ENCODE measurements around the gene ATXN10.
"Not testable (repeated sequence)": the region's sequence is repeated elsewhere in the genome, so short reads cannot be mapped to it uniquely, and the experiment has no call there.

The ATXN10 gene

DNA sequence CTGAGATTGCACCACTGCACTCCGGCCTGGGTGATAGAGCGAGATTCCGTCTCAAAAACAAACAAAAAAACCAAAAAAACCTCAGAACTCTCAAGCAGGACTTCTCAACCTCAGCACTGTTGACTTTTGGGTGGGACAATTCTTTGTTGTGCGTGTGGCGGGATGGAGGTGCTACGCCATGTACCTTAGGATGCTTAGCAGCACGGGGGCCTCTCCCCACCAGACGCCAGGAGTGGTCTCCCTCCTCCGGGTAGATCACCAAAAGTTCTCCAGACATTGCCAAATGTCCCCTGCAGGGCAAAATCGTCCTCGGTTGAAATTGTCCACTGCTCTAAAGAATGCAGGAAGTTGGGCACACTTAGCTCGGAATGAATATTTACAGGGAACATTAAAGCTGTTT lies 26.9 kb upstream of the ATXN10 start:
- DNase-seq (ENCODE audit: low spot score), result no peak

GRCh38 chr22:45645150-45645525 lies 26.5 kb upstream of the ATXN10 start:
- DNase-seq (ENCODE audit: low spot score), result no peak

- DNase-seq (ENCODE audit: low spot score), result peak; percentile 67
Measured at GRCh38 chr22:45645526-45646414, 25.9 kb upstream of the ATXN10 start.

GRCh38 chr22:45647532-45648225 lies 24.0 kb upstream of the ATXN10 start:
- DNase-seq (ENCODE audit: low spot score), result no peak

DNA sequence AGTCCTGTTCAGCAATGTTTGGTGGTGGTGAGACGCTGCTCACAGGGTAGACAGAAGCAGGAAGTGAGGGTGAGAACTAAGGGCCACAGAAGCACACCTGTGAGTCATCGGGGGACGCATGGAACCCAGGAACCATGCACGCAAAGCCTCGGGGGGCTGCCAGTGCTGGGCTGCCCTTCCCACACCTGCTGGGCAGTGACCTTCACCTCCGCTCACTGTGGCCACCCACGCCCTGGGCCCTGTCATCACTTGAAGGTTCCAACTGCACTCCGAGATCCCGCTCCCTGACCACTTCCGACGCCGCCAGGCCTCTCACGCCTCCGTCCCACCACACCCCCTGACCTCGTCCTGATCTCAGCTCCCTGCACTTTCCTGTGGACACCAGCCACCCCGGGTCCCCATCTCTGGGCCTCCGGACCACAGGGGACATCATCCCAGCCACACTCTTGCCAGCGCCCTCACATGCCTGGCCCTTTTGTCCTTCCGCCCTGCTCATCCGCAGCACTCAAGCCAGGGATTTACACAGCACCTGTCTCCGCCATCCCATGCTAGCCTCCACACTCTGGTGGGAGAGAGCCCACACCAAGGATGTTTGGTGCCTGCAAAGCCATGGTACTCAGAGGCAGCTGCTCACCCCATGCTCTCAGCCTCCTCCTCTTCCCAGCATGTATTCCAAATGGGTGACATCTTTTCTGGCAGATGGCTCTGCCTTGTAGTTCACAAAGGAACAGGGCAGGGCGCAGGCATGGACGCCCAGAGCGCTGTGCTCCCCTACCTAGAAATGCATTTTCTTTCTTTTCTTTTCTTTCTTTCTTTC lies 23.1 kb upstream of the ATXN10 start:
- no peak for DNase-seq (ENCODE audit: low spot score)

DNA sequence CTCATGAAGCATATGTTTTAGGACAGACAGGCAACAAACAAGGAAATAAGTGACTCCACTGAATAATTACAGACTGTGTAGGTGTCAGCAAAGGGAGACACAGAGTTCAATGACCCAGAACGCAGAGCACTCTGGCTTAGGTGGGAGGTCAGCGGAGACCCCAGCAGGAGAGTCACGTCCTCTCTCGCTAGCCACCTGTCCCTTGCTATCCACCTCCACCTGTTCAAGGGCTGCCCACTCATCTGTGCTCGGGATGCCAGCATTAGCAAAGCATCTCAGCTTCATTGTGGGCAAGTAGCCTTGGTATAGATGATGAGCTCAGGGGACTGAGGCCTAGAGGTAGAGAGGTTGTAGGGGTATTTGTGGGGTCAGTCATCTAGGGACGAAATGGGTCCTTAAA lies 21.8 kb upstream of the ATXN10 start:
- DNase-seq (ENCODE audit: low spot score), result no peak

DNA sequence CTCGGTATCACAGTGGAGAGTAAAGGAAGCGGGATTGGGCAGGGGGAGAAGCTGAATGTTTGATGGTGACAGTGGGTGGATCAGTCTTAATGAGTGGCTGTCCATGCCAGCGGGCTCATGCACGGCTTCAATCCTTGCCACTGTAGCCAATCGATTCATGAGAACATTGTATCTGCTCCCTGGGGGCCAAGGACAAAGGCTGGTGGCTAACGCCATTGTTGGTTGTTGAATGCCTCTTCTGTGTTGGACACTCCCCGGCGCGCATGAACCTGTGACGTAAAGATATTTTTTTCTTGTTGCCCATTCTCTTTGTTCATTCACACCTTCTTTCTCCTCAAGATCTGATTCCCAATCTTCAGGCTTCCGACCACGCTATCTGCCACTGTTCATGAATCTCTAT lies 20.9 kb upstream of the ATXN10 start:
- DNase-seq (ENCODE audit: low spot score), result no peak

GRCh38 chr22:45651931-45652528 lies 19.6 kb upstream of the ATXN10 start:
- DNase-seq (ENCODE audit: low spot score), result no peak

DNA sequence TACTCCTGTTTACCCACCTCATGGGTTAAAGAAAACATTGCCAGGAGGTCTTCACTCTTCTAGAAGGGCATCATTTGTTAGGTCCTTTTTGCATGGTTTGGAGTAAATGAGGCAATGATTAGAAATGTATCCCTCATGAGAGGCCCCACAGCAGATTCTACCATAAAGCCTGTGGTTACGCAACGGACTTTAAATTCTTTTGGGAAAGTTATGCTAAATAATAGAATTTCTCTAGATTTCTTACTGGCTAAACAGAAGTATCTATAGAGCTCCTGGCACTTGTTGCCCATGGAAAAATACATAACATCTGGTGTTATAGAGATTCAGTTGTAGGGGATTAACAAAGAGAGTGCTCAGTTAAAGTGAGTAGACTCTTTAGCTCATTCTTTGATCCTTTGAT lies 15.1 kb upstream of the ATXN10 start:
- no peak for DNase-seq (ENCODE audit: low spot score)

GRCh38 chr22:45657701-45658100 lies 13.9 kb upstream of the ATXN10 start:
- no peak for DNase-seq (ENCODE audit: low spot score)

DNA sequence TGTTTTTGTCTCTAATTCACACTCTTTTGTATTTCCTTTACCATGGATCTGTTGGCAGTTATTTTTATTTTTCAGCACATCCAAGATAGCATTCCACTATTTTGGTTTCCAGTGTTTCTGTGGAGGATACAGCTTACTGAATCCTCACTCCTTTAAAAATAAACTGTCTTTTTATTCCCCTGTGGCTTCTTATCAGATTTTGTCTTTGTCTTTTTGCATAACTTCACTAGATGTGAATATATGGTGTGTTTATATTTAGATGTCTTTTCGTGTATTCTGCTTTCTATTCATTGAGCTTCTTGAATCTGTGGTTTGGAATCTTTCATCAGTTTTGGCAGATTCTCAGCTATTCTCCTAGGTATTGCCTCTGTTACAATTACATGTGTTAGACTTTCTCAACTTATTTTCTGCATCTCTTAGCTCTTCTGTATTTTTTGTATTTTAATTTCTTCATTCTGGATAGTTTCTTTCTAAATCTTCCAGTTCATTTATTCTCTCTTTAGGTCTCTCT lies 7.4 kb upstream of the ATXN10 start:
- DNase-seq (ENCODE audit: low spot score), result no peak

DNA sequence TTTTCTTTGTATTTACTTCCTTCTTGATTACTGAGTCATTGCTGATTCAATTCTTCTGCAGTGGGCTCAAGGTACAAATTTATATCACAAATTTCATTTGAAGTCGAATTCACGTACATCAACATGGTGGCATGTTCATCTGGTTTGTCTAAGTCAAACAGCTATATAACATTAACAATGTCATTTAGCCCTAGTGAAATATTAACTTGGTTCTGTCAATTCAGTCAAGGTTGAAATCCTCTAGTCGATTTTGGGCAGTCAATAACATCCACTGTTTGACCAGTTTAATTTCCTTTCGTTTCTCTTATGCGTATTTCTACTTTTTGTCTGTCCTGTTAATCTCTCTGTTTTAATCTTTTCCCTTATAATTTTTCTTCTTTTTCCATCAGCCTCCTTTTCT lies 4.1 kb upstream of the ATXN10 start:
- DNase-seq (ENCODE audit: low spot score), result no peak

DNA sequence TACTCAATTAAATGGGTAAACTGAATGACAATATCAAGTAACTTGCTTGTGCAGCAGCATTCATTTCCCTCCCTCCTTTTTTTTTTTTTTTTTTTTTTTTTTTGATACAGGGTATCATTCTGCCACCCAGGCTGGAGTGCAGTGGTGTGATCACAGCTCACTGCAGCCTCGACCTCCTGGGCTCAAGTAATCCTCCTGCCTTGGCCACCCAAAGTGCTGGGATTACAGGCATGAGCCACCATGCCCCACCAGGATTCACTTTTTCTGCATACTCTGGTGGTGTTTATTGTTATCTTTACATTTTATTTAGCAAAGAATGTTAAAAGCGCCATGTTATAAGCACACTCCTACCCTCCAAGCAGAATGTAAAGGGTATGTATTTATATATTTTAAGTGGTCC lies 1.3 kb upstream of the ATXN10 start:
- DNase-seq (ENCODE audit: low spot score), result not testable (repeated sequence)

- DNase-seq (ENCODE audit: low spot score), result no peak
Measured at GRCh38 chr22:45670981-45671782, 452 bp upstream of the ATXN10 start.

DNA sequence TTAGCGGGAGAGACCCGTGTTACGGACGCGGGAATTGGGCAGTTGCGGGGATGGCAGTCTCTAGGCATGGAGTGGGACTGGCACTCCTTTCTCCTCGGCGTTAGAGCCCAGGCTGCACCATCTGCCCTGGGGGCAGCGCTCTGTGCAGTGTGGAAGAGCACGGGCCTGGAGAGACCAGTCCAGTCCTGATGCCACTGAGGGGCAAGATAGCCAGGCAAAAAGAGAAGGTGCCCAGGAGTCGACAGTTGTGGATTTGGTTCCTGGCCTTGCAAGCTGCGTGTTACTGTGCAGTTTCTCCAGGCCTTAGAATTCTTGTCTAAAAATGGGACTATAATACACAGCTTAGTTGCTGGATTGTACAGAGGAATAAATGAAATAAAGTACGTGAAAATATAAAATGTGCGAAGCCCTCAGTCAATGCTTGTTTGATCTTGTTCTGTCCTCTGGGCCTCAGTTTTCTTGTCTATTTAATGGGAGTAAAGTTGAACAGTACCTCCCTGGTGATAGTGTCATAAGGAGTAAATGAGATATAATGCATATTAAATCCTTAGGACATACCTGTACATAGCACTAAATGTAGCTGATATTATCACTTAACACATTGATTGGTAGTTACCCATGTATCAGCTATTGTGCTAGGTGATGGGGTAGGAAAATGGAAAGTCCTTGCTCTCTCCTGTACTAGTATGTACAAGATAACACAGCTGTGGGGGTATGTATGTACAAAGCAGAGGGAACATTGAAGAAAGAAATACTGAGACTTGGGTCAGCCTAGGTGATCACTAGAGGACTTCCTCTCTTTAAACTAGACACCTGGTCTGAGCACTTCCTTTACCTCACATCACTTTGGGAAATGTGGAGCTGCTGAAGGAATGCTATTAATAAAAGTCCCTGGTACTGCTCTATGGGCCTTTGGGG lies 1.2 kb downstream of the ATXN10 start:
- DNase-seq (ENCODE audit: low spot score), result no peak

DNA sequence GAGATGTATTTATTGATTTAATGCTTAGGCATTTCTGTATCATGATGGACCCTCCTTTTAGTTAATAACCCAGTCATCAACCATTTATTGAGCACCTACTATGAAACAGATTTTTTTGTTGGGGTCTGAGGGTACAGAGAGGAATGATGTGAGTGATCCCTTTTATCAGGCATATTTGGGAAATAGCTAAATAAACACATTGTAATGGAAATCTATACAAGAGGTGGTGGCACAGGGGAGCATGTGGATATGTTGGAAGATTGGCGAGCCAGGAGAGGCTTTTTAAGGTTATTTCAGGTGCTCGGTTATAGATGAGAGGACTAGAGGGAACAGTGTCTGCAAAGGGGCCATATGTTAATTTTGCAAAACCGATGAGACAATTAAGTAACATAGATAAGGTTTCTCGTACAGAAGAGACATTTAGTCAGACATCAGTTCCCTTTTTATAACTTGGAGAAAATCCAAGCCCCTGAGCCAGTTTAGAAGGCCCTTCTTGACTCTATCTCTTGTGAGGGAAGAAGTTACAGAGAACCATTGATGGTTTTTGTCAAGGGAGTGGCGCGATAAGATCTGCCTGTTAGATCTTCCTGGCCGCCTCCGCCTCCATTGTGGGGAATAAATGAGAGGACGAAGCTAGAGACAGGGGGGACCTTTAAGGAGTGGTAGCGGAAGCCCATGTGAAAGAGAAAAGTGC lies 2.0 kb downstream of the ATXN10 start:
- no peak for DNase-seq (ENCODE audit: low spot score)

DNA sequence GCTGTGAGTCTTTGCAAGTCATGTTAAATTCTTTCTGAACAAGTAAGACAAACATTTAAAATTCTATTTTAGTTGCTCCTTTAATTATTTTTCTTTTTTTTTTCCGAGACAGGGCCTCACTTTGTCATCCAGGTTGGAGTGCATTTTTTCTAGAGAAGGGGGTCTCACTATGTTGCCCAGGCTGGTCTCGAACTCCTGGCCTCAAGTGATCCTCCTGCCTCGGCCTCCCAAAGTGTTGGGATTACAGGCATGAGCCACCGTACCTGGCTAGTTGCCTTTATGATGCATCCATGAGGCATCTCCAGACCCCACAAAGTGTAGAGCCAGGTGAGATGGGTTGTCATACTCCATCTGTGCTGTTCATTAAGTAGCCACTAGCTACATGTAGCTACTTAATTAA lies 4.4 kb downstream of the ATXN10 start:
- DNase-seq (ENCODE audit: low spot score), result no peak

GRCh38 chr22:45677063-45677462 lies 5.4 kb downstream of the ATXN10 start:
- no peak for DNase-seq (ENCODE audit: low spot score)
